HL-60 (cell line): Measurements from ENCODE around the gene B4GALT1.

ENCODE experiments used
- DNase-seq, 2 experiments: peaks; one replicate each; pipeline ENCODE4 v3.0.0-alpha.2; 2010 to 2020; ENCODE audit warnings: low read depth in 1 of 2, low spot score in 1 of 2
- H3K27ac ChIP-seq: fragments of 250-450 bp; sonication (Bioruptor Pico); replicated peaks from 2 replicates; pipeline ENCODE4 v1.5.1; 2020; ENCODE audit warnings: mild to moderate bottlenecking, moderate library complexity
- H3K27me3 ChIP-seq: fragments of 250-450 bp; sonication (Bioruptor Pico); 2 replicates; pipeline ENCODE4 v1.5.1; 2021; ENCODE audit warnings: mild to moderate bottlenecking, moderate library complexity; ENCODE audit not compliant: insufficient read depth, poor library complexity, severe bottlenecking
- H3K4me3 ChIP-seq: replicated peaks from 2 replicates; pipeline ENCODE4 v1.5.1; 2011; ENCODE audit warnings: mild to moderate bottlenecking, control low read depth, low read length; ENCODE audit not compliant: insufficient read depth
- CTCF ChIP-seq: IDR thresholded peaks from one replicate; pipeline ENCODE4 v1.5.1; 2011; ENCODE audit warnings: low read length, control low read depth, inconsistent platforms; ENCODE audit not compliant: insufficient read depth
- GABPA ChIP-seq: IDR thresholded peaks from 2 replicates; pipeline ENCODE4 v1.6.1; 2012; ENCODE audit warnings: low read depth
- POLR2AphosphoS5 ChIP-seq: IDR thresholded peaks from 2 replicates; pipeline ENCODE4 v1.6.1; 2012; ENCODE audit warnings: low read depth
- REST ChIP-seq: IDR thresholded peaks from 2 replicates; pipeline ENCODE4 v1.6.1; 2012; ENCODE audit warnings: low read depth; ENCODE audit not compliant: insufficient replicate concordance
- SPI1 ChIP-seq: IDR thresholded peaks from 2 replicates; pipeline ENCODE4 v1.6.1; 2012; ENCODE audit warnings: low read depth, mild to moderate bottlenecking, borderline replicate concordance

The B4GALT1 gene

GRCh38 chr9:33198165-33198564 is 31.0 kb upstream of the B4GALT1 start:
- Histone ChIP-seq H3K27ac (no peak overlapping the region), H3K27me3 (no peaks in the 10 kb centered on the region), H3K4me3 (no peak overlapping the region)
- TF ChIP-seq POLR2AphosphoS5 (no peak), SPI1 (no peak), REST (no peak), GABPA (no peak), CTCF (no peak)
- no peak for DNase-seq

DNA sequence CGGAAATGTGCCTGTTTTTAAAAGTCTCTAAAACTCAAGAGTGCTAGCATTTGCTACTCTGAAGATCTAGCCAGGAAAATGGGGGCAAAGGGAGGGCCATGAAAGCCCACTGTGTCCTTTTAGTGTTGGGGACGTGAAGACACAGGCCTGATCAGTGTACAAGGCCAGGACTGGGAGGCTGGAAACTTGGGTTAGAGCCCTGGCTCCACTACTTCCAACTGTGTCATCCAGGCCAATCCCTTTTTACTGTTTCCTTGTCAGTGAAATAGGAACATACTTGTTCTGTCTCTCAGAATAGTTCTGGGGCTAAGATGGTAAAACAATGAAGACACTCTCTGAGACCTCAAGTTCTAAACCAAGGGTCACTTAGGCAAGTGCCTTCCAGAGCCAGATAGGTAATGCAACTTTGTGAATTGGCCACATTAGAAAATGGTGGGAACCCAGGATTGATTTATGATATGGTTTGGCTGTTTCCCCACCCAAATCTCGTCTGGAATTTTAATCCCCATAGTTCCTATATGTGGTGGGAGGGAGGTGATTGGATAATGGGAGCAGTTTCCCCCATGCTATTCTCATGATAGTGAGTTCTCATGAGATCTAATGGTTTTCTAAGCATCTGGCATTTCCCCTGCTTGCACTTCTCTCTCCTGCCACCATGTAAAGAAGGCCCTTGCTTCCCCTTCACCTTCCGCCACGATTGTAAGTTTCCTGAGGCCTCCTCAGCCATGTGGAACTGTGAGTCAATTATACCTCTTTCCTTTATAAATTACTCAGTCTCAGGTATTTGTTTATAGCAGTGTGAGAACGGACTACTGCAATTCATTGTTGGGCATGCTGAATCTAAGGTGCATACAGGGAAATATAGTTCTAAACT is 30.4 kb upstream of the B4GALT1 start:
- Histone ChIP-seq H3K27me3 (no peaks in the 10 kb centered on the region), H3K27ac (no peak overlapping the region), H3K4me3 (no peak overlapping the region)
- TF ChIP-seq REST, result no peak
- DNase-seq, result no peak

DNA sequence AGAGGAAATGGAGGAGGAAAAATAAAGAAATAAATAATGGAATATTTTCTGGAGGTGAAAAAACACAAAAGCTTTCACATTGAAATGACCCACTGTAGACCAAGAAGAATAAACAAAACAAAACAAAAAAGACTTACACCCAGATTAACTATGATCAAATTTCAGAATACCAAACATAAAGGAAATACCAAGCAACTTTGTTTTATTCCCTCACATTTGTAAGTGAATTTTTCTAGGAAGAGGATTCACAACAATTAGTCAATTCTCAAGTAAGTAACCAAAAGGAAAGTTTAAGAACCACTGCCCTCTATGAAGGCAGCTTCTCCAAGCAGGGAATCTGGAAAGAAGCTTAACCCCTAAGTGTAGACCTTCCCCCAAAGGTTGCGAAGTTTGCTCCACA is 29.6 kb upstream of the B4GALT1 start:
- DNase-seq, result no peak
- TF ChIP-seq SPI1 (no peak), REST (no peak), GABPA (no peak), CTCF (no peak), POLR2AphosphoS5 (no peak)
- no peak overlapping the region for H3K27ac ChIP-seq
- no peak overlapping the region for H3K4me3 ChIP-seq
- H3K27me3 ChIP-seq, result no peaks in the 10 kb centered on the region
